H54 (cell line): ENCODE results near the gene SCUBE1.
"Not testable (repeated sequence)": the region's sequence is repeated elsewhere in the genome, so short reads cannot be mapped to it uniquely, and the experiment has no call there.

ENCODE experiments used
- DNase-seq: peaks from one replicate; pipeline ENCODE4 v3.0.0; 2011; ENCODE audit warnings: low spot score, mixed read lengths; ENCODE audit not compliant: insufficient read length
- FAIRE-seq: peaks from 3 replicates; lab custom pipeline; 2011; peaks lifted over from hg19 to GRCh38; lab: Jason Lieb, UNC
- POLR2A ChIP-seq: IDR thresholded peaks from 2 replicates; pipeline ENCODE4 v1.6.1; 2011; ENCODE audit warnings: low read depth, mild to moderate bottlenecking, low read length

Gene SCUBE1

GRCh38 chr22:43281394-43281793 lies 61.8 kb downstream of the SCUBE1 start:
- TF ChIP-seq POLR2A: no peak
- no peak for DNase-seq
- no peak for FAIRE-seq

- DNase-seq, FAIRE-seq: not testable (repeated sequence)
Observed at GRCh38 chr22:43280523-43280886, 62.7 kb downstream of the SCUBE1 start.

GRCh38 chr22:43279867-43280522 lies 63.2 kb downstream of the SCUBE1 start:
- no peak for DNase-seq
- no peak for FAIRE-seq
- no peak for TF ChIP-seq POLR2A

- DNase-seq (no peak), FAIRE-seq (no peak)
- no peak for TF ChIP-seq POLR2A
Observed at GRCh38 chr22:43277987-43278601, 65.1 kb downstream of the SCUBE1 start.

GRCh38 chr22:43277091-43277490 lies 66.1 kb downstream of the SCUBE1 start:
- DNase-seq (no peak), FAIRE-seq (no peak)
- no peak for TF ChIP-seq POLR2A

- DNase-seq: no peak
- no peak for TF ChIP-seq POLR2A
- FAIRE-seq: no peak
Observed at GRCh38 chr22:43276321-43276720, 66.9 kb downstream of the SCUBE1 start.

GRCh38 chr22:43275545-43276317 lies 67.4 kb downstream of the SCUBE1 start:
- DNase-seq (peak; percentile 71), FAIRE-seq (peak; percentile 88)
- TF ChIP-seq POLR2A: no peak

- FAIRE-seq: no peak
- TF ChIP-seq POLR2A: no peak
- DNase-seq: no peak
Observed at GRCh38 chr22:43274595-43275240, 68.5 kb downstream of the SCUBE1 start.

GRCh38 chr22:43273902-43274484 lies 69.2 kb downstream of the SCUBE1 start:
- TF ChIP-seq POLR2A: no peak
- FAIRE-seq: no peak
- DNase-seq: peak; percentile 54

- no peak for DNase-seq
- no peak for TF ChIP-seq POLR2A
- FAIRE-seq: no peak
Observed at GRCh38 chr22:43272869-43273318, 70.3 kb downstream of the SCUBE1 start.

- no peak for TF ChIP-seq POLR2A
- DNase-seq: no peak
- FAIRE-seq: no peak
Observed at GRCh38 chr22:43272301-43272700, 70.9 kb downstream of the SCUBE1 start.

GRCh38 chr22:43270949-43271348 lies 72.2 kb downstream of the SCUBE1 start:
- TF ChIP-seq POLR2A: no peak
- FAIRE-seq (no peak), DNase-seq (no peak)

GRCh38 chr22:43270314-43270908 lies 72.8 kb downstream of the SCUBE1 start:
- FAIRE-seq: no peak
- no peak for TF ChIP-seq POLR2A
- no peak for DNase-seq

- FAIRE-seq (no peak), DNase-seq (no peak)
- no peak for TF ChIP-seq POLR2A
Observed at GRCh38 chr22:43269646-43270045, 73.5 kb downstream of the SCUBE1 start.
